HCT116 (cell line): ENCODE data around the gene ZSCAN29. TPM values are rescaled to one million over a fixed set of nuclear protein-coding genes. Genes with fewer than 3 reads are reported as not detected.

Experiments used
- ATAC-seq: fragments of 200-7000 bp; cut with Tn5 transposase; 2 replicates; pipeline ENCODE4 v1.9.1; 2020; ENCODE audit warnings: mild to moderate bottlenecking, moderate library complexity
- Bru-seq: library from RNA; stranded (reverse); fragments of 400-500 nt; gene quantifications from one replicate; lab custom pipeline; 2021; lab: Mats Ljungman, UMichigan
- BruChase-seq, 2 experiments: library from RNA; stranded (reverse); fragments of 400-500 nt; gene quantifications; one replicate each; lab custom pipeline; 2021; lab: Mats Ljungman, UMichigan
- BruUV-seq: library from RNA; stranded (reverse); fragments of 400-500 nt; replicated peaks from 2 replicates; lab custom pipeline; 2021; lab: Mats Ljungman, UMichigan
- CTCF ChIA-PET: fragments of 300-600 bp; sonication (Branson Sonifier 250); formaldehyde crosslinking; loops from one replicate; lab custom pipeline; 2021; ENCODE audit warnings: antibody characterized with exemption; lab: Charles Lee
- POLR2A ChIA-PET: fragments of 300-600, 350-600 bp; sonication (Branson Sonifier 250); formaldehyde crosslinking; loops from one replicate; lab custom pipeline; 2021; ENCODE audit warnings: antibody characterized with exemption; lab: Charles Lee
- RAD21 ChIA-PET, 2 experiments: fragments of 300-600 bp; sonication (Branson Sonifier 250); formaldehyde crosslinking; loops; one replicate each; lab custom pipeline; 2023; ENCODE audit warnings: low total read pairs in 2 of 2; ENCODE audit not compliant: uncharacterized antibody in 2 of 2, unreplicated experiment in 2 of 2, low non-redundant PET in 1 of 2; lab: Charles Lee
- DNase-seq: peaks from one replicate; pipeline ENCODE4 v3.0.0-alpha.2; 2010; ENCODE audit warnings: low read depth, low spot score
- H2AFZ ChIP-seq: fragments of 200-600 bp; shearing (Covaris generic), sonication (generic); 2 replicates; pipeline ENCODE4 v1.6.1; 2017; ENCODE audit warnings: low read depth, mixed run types, mixed read lengths, antibody characterized with exemption, low read length; ENCODE audit not compliant: poor library complexity, severe bottlenecking
- H3K27ac ChIP-seq: 2 replicates; pipeline ENCODE4 v1.5.1; 2012; ENCODE audit warnings: low read depth, low read length
- H3K27me3 ChIP-seq: fragments of 200-600 bp; sonication (generic); 2 replicates; pipeline ENCODE4 v1.6.1; 2016; ENCODE audit warnings: mixed run types, low read length, mixed read lengths; ENCODE audit not compliant: insufficient read depth
- H3K36me3 ChIP-seq, 2 experiments: fragments of 200-500 bp in 1 of 2; fragments of 200-600 bp in 1 of 2; sonication (Bioruptor generic) in 1 of 2; sonication (generic) in 1 of 2; 2 replicates each; pipeline versions ENCODE4 v1.5.1 to v1.6.1; 2014 to 2016; ENCODE audit warnings: low read length in 2 of 2, inconsistent platforms in 1 of 2, mixed read lengths in 1 of 2, mixed run types in 1 of 2; ENCODE audit not compliant: insufficient read depth in 2 of 2, control insufficient read depth in 1 of 2
- H3K4me1 ChIP-seq, 2 experiments: fragments of 200-600 bp in 1 of 2; sonication (generic) in 1 of 2; 2 replicates each; pipeline versions ENCODE4 v1.5.1 to v1.6.1; 2012 to 2017; ENCODE audit warnings: low read length in 2 of 2, inconsistent platforms in 1 of 2, mild to moderate bottlenecking in 1 of 2, mixed read lengths in 1 of 2, mixed run types in 1 of 2, moderate library complexity in 1 of 2; ENCODE audit not compliant: insufficient read depth in 2 of 2, control insufficient read depth in 1 of 2
- H3K4me2 ChIP-seq: fragments of 200-600 bp; sonication (generic); 2 replicates; pipeline ENCODE4 v1.6.1; 2017; ENCODE audit warnings: mixed run types, low read length, mixed read lengths
- H3K4me3 ChIP-seq, 2 experiments: fragments of 200-600 bp in 1 of 2; sonication (generic) in 1 of 2; replicated peaks in 1 of 2; 2 replicates each; pipeline ENCODE4 v1.5.1; 2011 to 2016; ENCODE audit warnings: low read length in 2 of 2, control low read depth in 1 of 2, low read depth in 1 of 2, mild to moderate bottlenecking in 1 of 2, mixed read lengths in 1 of 2, mixed run types in 1 of 2
- H3K79me2 ChIP-seq: fragments of 200-600 bp; sonication (generic); 2 replicates; pipeline ENCODE4 v1.6.1; 2017; ENCODE audit warnings: mild to moderate bottlenecking, mixed run types, low read length, moderate library complexity, mixed read lengths; ENCODE audit not compliant: insufficient read depth
- H3K9ac ChIP-seq: fragments of 200-600 bp; sonication (generic); 2 replicates; pipeline ENCODE4 v1.6.1; 2016; ENCODE audit warnings: low read length, mixed read lengths
- H3K9me2 ChIP-seq: fragments of 200-600 bp; sonication (generic), shearing (Covaris generic); 2 replicates; pipeline ENCODE4 v1.6.1; 2017; ENCODE audit warnings: mixed run types, mild to moderate bottlenecking, moderate library complexity; ENCODE audit not compliant: insufficient read depth
- H3K9me3 ChIP-seq, 2 experiments: fragments of 200-500 bp in 1 of 2; fragments of 200-600 bp in 1 of 2; sonication (Bioruptor generic) in 1 of 2; sonication (generic) in 1 of 2; 2 replicates each; pipeline ENCODE4 v1.6.1; 2014 to 2017; ENCODE audit warnings: low read length in 2 of 2, mixed read lengths in 2 of 2, inconsistent platforms in 1 of 2, low read depth in 1 of 2, mild to moderate bottlenecking in 1 of 2, mixed run types in 1 of 2, moderate library complexity in 1 of 2; ENCODE audit not compliant: control insufficient read depth in 1 of 2, insufficient read depth in 1 of 2
- H4K20me1 ChIP-seq: fragments of 200-600 bp; sonication (generic), shearing (Covaris generic); 2 replicates; pipeline ENCODE4 v1.6.1; 2017; ENCODE audit warnings: mixed run types, mild to moderate bottlenecking, moderate library complexity; ENCODE audit not compliant: insufficient read depth
- CBX3 ChIP-seq: IDR thresholded peaks from 2 replicates; pipeline ENCODE4 v1.6.1; 2012; ENCODE audit warnings: low read depth
- EGR1 ChIP-seq: IDR thresholded peaks from 2 replicates; pipeline ENCODE4 v1.6.1; 2012; ENCODE audit warnings: low read depth
- ELF1 ChIP-seq: IDR thresholded peaks from 2 replicates; pipeline ENCODE4 v1.6.1; 2012; ENCODE audit warnings: low read depth, borderline replicate concordance
- EZH2 ChIP-seq: fragments of 200-600 bp; sonication (generic); IDR thresholded peaks from 2 replicates; pipeline ENCODE4 v1.6.1; 2017; ENCODE audit warnings: antibody characterized with exemption, mixed run types
- EZH2phosphoT487 ChIP-seq: fragments of 200-600 bp; IDR thresholded peaks from 2 replicates; pipeline ENCODE4 v1.6.1; 2018; ENCODE audit warnings: antibody characterized with exemption, borderline replicate concordance
- POLR2A ChIP-seq: IDR thresholded peaks from 2 replicates; pipeline ENCODE4 v1.7.0; 2011; ENCODE audit warnings: borderline replicate concordance; ENCODE audit not compliant: insufficient read depth, insufficient read length; ENCODE audit errors: extremely low read depth
- POLR2AphosphoS5 ChIP-seq: IDR thresholded peaks from 2 replicates; pipeline ENCODE4 v1.6.1; 2011; ENCODE audit warnings: mild to moderate bottlenecking, low read depth, low read length, moderate library complexity
- RAD21 ChIP-seq: IDR thresholded peaks from 2 replicates; pipeline ENCODE4 v1.6.1; 2012; ENCODE audit warnings: low read depth, mild to moderate bottlenecking
- SIN3A ChIP-seq: IDR thresholded peaks from 2 replicates; pipeline ENCODE4 v1.6.1; 2012; ENCODE audit warnings: low read depth
- SRF ChIP-seq: IDR thresholded peaks from 2 replicates; pipeline ENCODE4 v1.6.1; 2012; ENCODE audit warnings: low read depth
- TCF7L2 ChIP-seq: IDR thresholded peaks from 2 replicates; pipeline ENCODE4 v1.7.0; 2011; ENCODE audit warnings: borderline replicate concordance, inconsistent platforms; ENCODE audit not compliant: insufficient read depth, insufficient read length; ENCODE audit errors: extremely low read depth
- ZFX ChIP-seq: fragments of 450-650 bp; IDR thresholded peaks from 2 replicates; pipeline ENCODE4 v1.6.1; 2017
- intact Hi-C: fragments of 100-400 bp; cut with micrococcal nuclease; formaldehyde crosslinking; loops from 2 replicates; pipeline ENCODE4 v1.10.0; 2022
- long read RNA-seq: library from polyadenylated mRNA; unstranded; transcript quantifications from one replicate; pipeline ENCODE4 v2.0.0, GENCODE V29; 2021; ENCODE audit not compliant: unreplicated experiment
- polyA plus RNA-seq: library from polyadenylated mRNA; unstranded; fragments of >200 nt; gene quantifications from 2 replicates; pipeline ENCODE4 v1.2.1, GENCODE V29; 2012; ENCODE audit warnings: missing spikeins
- total RNA-seq: library from RNA; stranded (reverse); gene quantifications from one replicate; pipeline ENCODE4 v1.2.1, GENCODE V29; 2021; ENCODE audit not compliant: unreplicated experiment
- TF ChIP-seq, protein P1 (sequence below): IDR thresholded peaks from 2 replicates; pipeline ENCODE4 v1.6.1; 2011; ENCODE audit warnings: mild to moderate bottlenecking, low read length, moderate library complexity; ENCODE audit not compliant: insufficient replicate concordance; ENCODE audit errors: extremely low read depth
- TF ChIP-seq, protein P2 (sequence below): IDR thresholded peaks from 2 replicates; pipeline ENCODE4 v1.6.1; 2012
- TF ChIP-seq, protein P3 (sequence below), 3 experiments: fragments of 200-600 bp in 1 of 3; sonication (generic) in 1 of 3; IDR thresholded peaks in 2 of 3; conservative IDR thresholded peaks in 1 of 3; 2 replicates each; pipeline ENCODE4 v1.5.1; 2012 to 2017; ENCODE audit warnings: low read depth in 2 of 3, low read length in 2 of 3, antibody characterized with exemption in 1 of 3, borderline replicate concordance in 1 of 3, control low read depth in 1 of 3, mild to moderate bottlenecking in 1 of 3, mixed read lengths in 1 of 3, mixed run types in 1 of 3, moderate library complexity in 1 of 3; ENCODE audit not compliant: insufficient read depth in 1 of 3

Gene ZSCAN29
- 27.3 TPM for total RNA-seq
- polyA plus RNA-seq: 10.0 and 13.2 TPM in 2 replicates
- Bru-seq, nascent RNA: percentile 79 among the genes with signal in this experiment
- BruChase-seq, experiment 1, labeled RNA remaining after a 6-hour chase: percentile 89 among the genes with signal in this experiment
- percentile 94 among the genes with signal in this experiment for BruChase-seq, experiment 2, labeled RNA remaining after a 2-hour chase
- long read RNA-seq, full-length matches to known transcripts: 1 of 13 reads
- long read RNA-seq, partial matches to known transcripts: 2 of 13 reads
- long read RNA-seq, other reads (novel, unspliced or antisense): 10 of 13 reads

DNA sequence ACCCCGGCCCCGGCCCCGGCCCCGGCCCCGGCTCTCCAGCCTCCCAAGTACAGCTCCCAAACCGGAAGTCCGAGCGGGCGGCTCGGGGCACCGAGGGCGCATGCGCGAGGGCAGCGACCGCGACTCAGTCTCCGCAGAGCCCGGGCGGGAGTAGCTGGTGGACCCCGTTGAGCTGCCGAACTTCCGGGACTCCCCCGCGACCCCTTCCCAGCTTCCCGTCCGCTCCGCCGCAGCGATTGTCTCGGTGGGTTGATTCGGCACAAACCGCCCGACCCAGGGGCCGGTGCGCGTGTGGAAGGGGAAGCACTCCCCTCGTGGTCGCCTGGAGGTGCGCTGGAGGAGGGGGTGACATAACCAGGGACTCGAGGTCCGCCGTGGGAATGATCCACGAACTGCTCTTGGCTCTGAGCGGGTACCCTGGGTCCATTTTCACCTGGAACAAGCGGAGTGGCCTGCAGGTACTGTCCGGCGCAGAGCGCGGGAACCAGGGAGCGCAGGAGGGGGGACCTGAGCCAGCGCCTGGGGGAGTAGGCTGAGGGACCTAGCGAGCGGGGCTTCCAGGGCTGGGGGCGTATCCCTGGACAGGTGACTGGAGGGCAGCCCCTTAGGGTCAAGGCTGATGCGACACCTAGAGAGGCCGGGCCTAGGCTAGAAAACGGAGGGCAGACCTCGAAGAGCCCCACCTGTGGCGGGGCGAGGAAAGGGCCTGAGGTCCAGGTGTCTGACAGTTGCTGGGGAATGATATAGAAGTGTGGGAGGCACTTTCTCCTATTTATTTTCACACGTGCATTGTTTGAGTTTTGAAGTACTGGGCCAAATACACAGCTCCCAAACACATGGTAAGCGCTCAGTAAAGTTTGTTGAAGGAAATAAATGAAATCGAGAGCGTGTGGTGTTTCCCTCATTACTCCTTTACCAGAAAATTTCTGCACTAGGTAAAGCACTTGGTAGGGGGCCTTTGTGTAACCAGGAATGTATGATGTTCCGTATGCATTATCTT is at the start of gene ZSCAN29, which contains the start of gene TUBGCP4:
Gene ZSCAN29, minus strand, starts transcription at position 69 of the 1,000 bp plus-strand sequence. CDS start 1,130 bp downstream, outside the sequence.
Gene TUBGCP4, plus strand, starts transcription at position 127 of the 1,000 bp plus-strand sequence. Its CDS starts 254 bp downstream, at position 381.
- Histone ChIP-seq H2AFZ (peak within 1 kb of the TSS; percentile 27), H3K4me3 (peak within 1 kb of the TSS; percentile 74 to 79)
- RAD21 ChIA-PET: no interaction called here

More for the DNA sequence above, at the start of gene ZSCAN29, which contains the start of gene TUBGCP4:
- peak; percentile 92 for ATAC-seq
- H3K9ac ChIP-seq: peak within 1 kb of the TSS; percentile 78
- TF ChIP-seq EZH2phosphoT487: no peak
- no peak for TF ChIP-seq EZH2
- no peak for TF ChIP-seq EGR1
- TF ChIP-seq SIN3A: peak; percentile 36; the same call in 1 of the 2 replicates
- TF ChIP-seq CBX3: 0 out of 2 replicates have a peak, but pooled peaks have one; percentile 34
- TF ChIP-seq ELF1: peak; percentile 85
- TF ChIP-seq RAD21: no peak
- no peak for TF ChIP-seq TCF7L2
- TF ChIP-seq, protein P1, sequence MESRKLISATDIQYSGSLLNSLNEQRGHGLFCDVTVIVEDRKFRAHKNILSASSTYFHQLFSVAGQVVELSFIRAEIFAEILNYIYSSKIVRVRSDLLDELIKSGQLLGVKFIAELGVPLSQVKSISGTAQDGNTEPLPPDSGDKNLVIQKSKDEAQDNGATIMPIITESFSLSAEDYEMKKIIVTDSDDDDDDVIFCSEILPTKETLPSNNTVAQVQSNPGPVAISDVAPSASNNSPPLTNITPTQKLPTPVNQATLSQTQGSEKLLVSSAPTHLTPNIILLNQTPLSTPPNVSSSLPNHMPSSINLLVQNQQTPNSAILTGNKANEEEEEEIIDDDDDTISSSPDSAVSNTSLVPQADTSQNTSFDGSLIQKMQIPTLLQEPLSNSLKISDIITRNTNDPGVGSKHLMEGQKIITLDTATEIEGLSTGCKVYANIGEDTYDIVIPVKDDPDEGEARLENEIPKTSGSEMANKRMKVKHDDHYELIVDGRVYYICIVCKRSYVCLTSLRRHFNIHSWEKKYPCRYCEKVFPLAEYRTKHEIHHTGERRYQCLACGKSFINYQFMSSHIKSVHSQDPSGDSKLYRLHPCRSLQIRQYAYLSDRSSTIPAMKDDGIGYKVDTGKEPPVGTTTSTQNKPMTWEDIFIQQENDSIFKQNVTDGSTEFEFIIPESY: no peak
- TF ChIP-seq, protein P2, sequence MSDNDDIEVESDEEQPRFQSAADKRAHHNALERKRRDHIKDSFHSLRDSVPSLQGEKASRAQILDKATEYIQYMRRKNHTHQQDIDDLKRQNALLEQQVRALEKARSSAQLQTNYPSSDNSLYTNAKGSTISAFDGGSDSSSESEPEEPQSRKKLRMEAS: peak; percentile 70
- peak; percentile 49 for TF ChIP-seq POLR2A
- TF ChIP-seq POLR2AphosphoS5: peak; percentile 80
- peak; percentile 66 for TF ChIP-seq ZFX
- TF ChIP-seq SRF: no peak
- TF ChIP-seq, protein P3, sequence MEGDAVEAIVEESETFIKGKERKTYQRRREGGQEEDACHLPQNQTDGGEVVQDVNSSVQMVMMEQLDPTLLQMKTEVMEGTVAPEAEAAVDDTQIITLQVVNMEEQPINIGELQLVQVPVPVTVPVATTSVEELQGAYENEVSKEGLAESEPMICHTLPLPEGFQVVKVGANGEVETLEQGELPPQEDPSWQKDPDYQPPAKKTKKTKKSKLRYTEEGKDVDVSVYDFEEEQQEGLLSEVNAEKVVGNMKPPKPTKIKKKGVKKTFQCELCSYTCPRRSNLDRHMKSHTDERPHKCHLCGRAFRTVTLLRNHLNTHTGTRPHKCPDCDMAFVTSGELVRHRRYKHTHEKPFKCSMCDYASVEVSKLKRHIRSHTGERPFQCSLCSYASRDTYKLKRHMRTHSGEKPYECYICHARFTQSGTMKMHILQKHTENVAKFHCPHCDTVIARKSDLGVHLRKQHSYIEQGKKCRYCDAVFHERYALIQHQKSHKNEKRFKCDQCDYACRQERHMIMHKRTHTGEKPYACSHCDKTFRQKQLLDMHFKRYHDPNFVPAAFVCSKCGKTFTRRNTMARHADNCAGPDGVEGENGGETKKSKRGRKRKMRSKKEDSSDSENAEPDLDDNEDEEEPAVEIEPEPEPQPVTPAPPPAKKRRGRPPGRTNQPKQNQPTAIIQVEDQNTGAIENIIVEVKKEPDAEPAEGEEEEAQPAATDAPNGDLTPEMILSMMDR (IDR thresholded peaks at IDR 0.05 in 2 of 3, conservative IDR thresholded peaks at IDR 0.05 in 1 of 3; ENCODE audit: borderline replicate concordance in 1 of 3, insufficient read depth in 1 of 3, low read depth in 2 of 3, low read length in 2 of 3): peak; percentile 13 to 67 (median 57); a peak in 5 of 6 replicates
- H4K20me1 ChIP-seq: peaks cover 5% of the 10 kb centered on the region; the same call in 1 of the 2 replicates
- TSS peak; percentile 60 for BruUV-seq
- H3K9me2 ChIP-seq: no peaks in the 10 kb centered on the region
- POLR2A ChIA-PET: interaction anchor here (0.9 to 1.3 kb wide), 2 partner anchors 10 to 140 kb away, joined by 3 to 4 read pairs; no protein-coding TSS in a partner anchor
- H3K27ac ChIP-seq: peak within 1 kb of the TSS; percentile 89
- peaks cover 0 to 21% of the 10 kb centered on the region in 2 experiments; a peak in 3 of 4 replicates for H3K4me1 ChIP-seq
- peaks cover 0 to 4% of the 10 kb centered on the region in 2 experiments; a peak in 1 of 4 replicates for H3K9me3 ChIP-seq
- intact Hi-C loops: no loop called here
- peak; percentile 39 for DNase-seq
- CTCF ChIA-PET: interaction anchor here (0.7 to 1.7 kb wide), 3 partner anchors 15 to 146 kb away, joined by 3 to 5 read pairs (median 4); no protein-coding TSS in a partner anchor
- H3K79me2 ChIP-seq: peaks cover 64% of the 10 kb centered on the region
- peak within 1 kb of the TSS; percentile 83 for H3K4me2 ChIP-seq
- no peaks in the 10 kb centered on the region for H3K27me3 ChIP-seq
- H3K36me3 ChIP-seq: peaks cover 16 to 20% of the 10 kb centered on the region in 2 experiments; a peak in 3 of 4 replicates
